PC-3 (cell line): ENCODE data around the gene CARD11. TPM values are rescaled to one million over a fixed set of nuclear protein-coding genes. Genes with fewer than 3 reads are reported as not detected.
A peak's percentile ranks its signal among the peaks of the same experiment; 100 is the strongest.

ENCODE experiments used
- ATAC-seq: fragments of 200-7000 bp; cut with Tn5 transposase; 2 replicates; pipeline ENCODE4 v1.9.1; 2020; ENCODE audit warnings: mild to moderate bottlenecking, moderate library complexity
- BruUV-seq: library from RNA; stranded (reverse); fragments of 400-500 nt; replicated peaks from 2 replicates; lab custom pipeline; 2021; lab: Mats Ljungman, UMichigan
- CTCF ChIA-PET: fragments of 300-600 bp; sonication (Branson Sonifier 250); formaldehyde crosslinking; loops from one replicate; lab custom pipeline; 2022; ENCODE audit warnings: antibody characterized with exemption; lab: Charles Lee
- POLR2A ChIA-PET: fragments of 300-600 bp; sonication (Branson Sonifier 250); formaldehyde crosslinking; loops from one replicate; lab custom pipeline; 2022; ENCODE audit warnings: antibody characterized with exemption; ENCODE audit not compliant: unreplicated experiment; lab: Charles Lee
- DNase-seq: peaks from one replicate; pipeline ENCODE4 v3.0.0-alpha.2; 2015
- H2AFZ ChIP-seq: fragments of 300-600 bp; sonication (generic); 2 replicates; pipeline ENCODE4 v1.6.0; 2016; ENCODE audit warnings: antibody characterized with exemption, low read length
- H3F3A ChIP-seq: fragments of 300-600 bp; sonication (generic); one replicate; pipeline ENCODE4 v1.6.0; 2017; ENCODE audit warnings: antibody characterized with exemption, low read length, control low read depth, mild to moderate bottlenecking; ENCODE audit not compliant: unreplicated experiment
- H3K27ac ChIP-seq: fragments of 300-600 bp; sonication (generic); 2 replicates; pipeline ENCODE4 v1.5.1; 2016; ENCODE audit warnings: mild to moderate bottlenecking, low read length
- H3K27me3 ChIP-seq: fragments of 300-600 bp; sonication (generic); 2 replicates; pipeline ENCODE4 v1.6.1; 2016; ENCODE audit warnings: low read length, mixed read lengths
- H3K36me3 ChIP-seq: fragments of 300-600 bp; sonication (generic); 2 replicates; pipeline ENCODE4 v1.6.1; 2016; ENCODE audit warnings: low read depth, mixed run types, low read length, mixed read lengths
- H3K4me1 ChIP-seq: fragments of 300-600 bp; sonication (generic); 2 replicates; pipeline ENCODE4 v1.5.1; 2016; ENCODE audit warnings: low read length; ENCODE audit not compliant: insufficient read depth
- H3K4me2 ChIP-seq: fragments of 300-600 bp; sonication (generic); 2 replicates; pipeline ENCODE4 v1.6.0; 2016; ENCODE audit warnings: low read length
- H3K4me3 ChIP-seq: fragments of 300-600 bp; sonication (generic); 2 replicates; pipeline ENCODE4 v1.5.1; 2016; ENCODE audit warnings: mild to moderate bottlenecking, low read length, mixed read lengths
- H3K79me2 ChIP-seq: fragments of 300-600 bp; sonication (generic); 2 replicates; pipeline ENCODE4 v1.6.1; 2017; ENCODE audit warnings: low read length, mixed read lengths
- H3K9ac ChIP-seq: fragments of 300-600 bp; sonication (generic); 2 replicates; pipeline ENCODE4 v1.6.0; 2016; ENCODE audit warnings: mild to moderate bottlenecking, low read length
- H3K9me2 ChIP-seq: fragments of 300-600 bp; sonication (generic); replicated peaks from 2 replicates; pipeline ENCODE4 v1.6.1; 2016; ENCODE audit warnings: mixed run types, low read length, mixed read lengths
- H3K9me3 ChIP-seq: fragments of 300-600 bp; sonication (generic); 2 replicates; pipeline ENCODE4 v1.6.1; 2016; ENCODE audit warnings: low read length, mixed read lengths
- H4K20me1 ChIP-seq: fragments of 300-600 bp; sonication (generic); 2 replicates; pipeline ENCODE4 v1.6.1; 2016; ENCODE audit warnings: low read length, mixed read lengths
- CTCF ChIP-seq: fragments of 300-600 bp; sonication (generic); conservative IDR thresholded peaks from 2 replicates; pipeline ENCODE4 v1.5.1; 2017; ENCODE audit warnings: antibody characterized with exemption, low read depth, mild to moderate bottlenecking, low read length
- EZH2 ChIP-seq: fragments of 300-600 bp; sonication (generic); IDR thresholded peaks from one replicate; pipeline ENCODE4 v1.6.1; 2017; ENCODE audit warnings: antibody characterized with exemption, mild to moderate bottlenecking, low read length; ENCODE audit not compliant: unreplicated experiment
- EZH2phosphoT487 ChIP-seq: fragments of 300-600 bp; sonication (generic); IDR thresholded peaks from 2 replicates; pipeline ENCODE4 v1.6.1; 2018; ENCODE audit warnings: mild to moderate bottlenecking, antibody characterized with exemption, low read length, borderline replicate concordance
- intact Hi-C: fragments of 100-400 bp; cut with micrococcal nuclease; formaldehyde crosslinking; loops from 2 replicates; pipeline ENCODE4 v1.9.0; 2023
- total RNA-seq: library from RNA; depleted of rRNA; stranded (reverse); fragments of >200 nt; gene quantifications from 2 replicates; pipeline ENCODE4 v1.2.3, GENCODE V29; 2014

Gene CARD11
- total RNA-seq, 1 experiment from 2014 or later, result not detected

DNA sequence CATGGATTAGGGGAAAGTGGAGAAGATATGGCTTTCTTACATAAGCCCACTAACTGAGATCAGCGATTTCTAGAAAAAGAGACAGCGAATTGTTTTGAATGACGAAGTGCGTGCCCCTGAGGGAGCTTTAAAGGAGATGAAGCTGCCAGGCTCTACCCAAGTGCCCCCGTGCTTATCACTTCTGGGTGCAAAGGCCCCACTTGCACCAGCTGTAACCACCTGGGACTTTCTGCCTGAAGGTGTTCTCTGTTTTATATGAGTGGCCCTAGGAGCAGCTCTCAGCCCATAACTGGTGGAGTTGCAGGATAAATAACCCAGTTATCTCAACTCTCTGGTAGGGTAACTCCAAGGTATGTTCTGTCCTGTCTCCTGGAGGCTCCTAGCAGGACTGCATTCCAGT lies 20.4 kb upstream of the CARD11 start:
- H3K36me3 ChIP-seq, result no peaks in the 10 kb centered on the region
- DNase-seq (no peak), ATAC-seq (no peak)
- peaks cover 5% of the 10 kb centered on the region; the same call in 1 of the 2 replicates for H3K27me3 ChIP-seq
- no peak overlapping the region for H2AFZ ChIP-seq
- no peaks in the 10 kb centered on the region for H3K9me3 ChIP-seq
- ChIA-PET CTCF (no interaction called here), POLR2A (no interaction called here)
- H3K79me2 ChIP-seq, result no peaks in the 10 kb centered on the region
- H3K27ac ChIP-seq, result no peak overlapping the region
- H3K9me2 ChIP-seq, result no peaks in the 10 kb centered on the region
- H4K20me1 ChIP-seq, result no peaks in the 10 kb centered on the region
- intact Hi-C loops, result no loop called here
- H3K4me3 ChIP-seq, result no peak overlapping the region
- H3F3A ChIP-seq, result no peaks in the 10 kb centered on the region
- no TSS peak for BruUV-seq
- H3K9ac ChIP-seq, result no peak overlapping the region
- H3K4me1 ChIP-seq, result no peaks in the 10 kb centered on the region
- no peak overlapping the region for H3K4me2 ChIP-seq
- TF ChIP-seq CTCF, result no peak
- no peak for TF ChIP-seq EZH2
- TF ChIP-seq EZH2phosphoT487, result no peak

GRCh38 chr7:3063016-3063753 lies 19.5 kb upstream of the CARD11 start:
- Histone ChIP-seq H3K79me2 (no peaks in the 10 kb centered on the region), H3K27ac (no peak overlapping the region), H3K9ac (no peak overlapping the region), H2AFZ (no peak overlapping the region), H3K36me3 (no peaks in the 10 kb centered on the region), H3F3A (no peaks in the 10 kb centered on the region), H3K9me3 (no peaks in the 10 kb centered on the region), H3K4me2 (no peak overlapping the region), H3K4me3 (no peak overlapping the region), H3K9me2 (no peaks in the 10 kb centered on the region), H3K27me3 (peaks cover 5% of the 10 kb centered on the region; the same call in 1 of the 2 replicates), H4K20me1 (no peaks in the 10 kb centered on the region), H3K4me1 (no peaks in the 10 kb centered on the region)
- BruUV-seq, result no TSS peak
- intact Hi-C loops, result no loop called here
- CTCF ChIA-PET, result no interaction called here
- peak; percentile 6 for DNase-seq
- POLR2A ChIA-PET, result no interaction called here
- TF ChIP-seq CTCF, result no peak
- TF ChIP-seq EZH2phosphoT487, result no peak
- TF ChIP-seq EZH2, result no peak
- ATAC-seq, result no peak

GRCh38 chr7:3057066-3057420 lies 13.4 kb upstream of the CARD11 start:
- ChIA-PET CTCF (no interaction called here), POLR2A (no interaction called here)
- Histone ChIP-seq H3K9me3 (no peaks in the 10 kb centered on the region), H3K27me3 (peaks cover 49% of the 10 kb centered on the region), H3K79me2 (no peaks in the 10 kb centered on the region), H3K4me1 (no peaks in the 10 kb centered on the region), H3K4me3 (peak overlapping the region; percentile 35; the same call in 1 of the 2 replicates), H3F3A (no peaks in the 10 kb centered on the region), H3K36me3 (no peaks in the 10 kb centered on the region), H2AFZ (peak overlapping the region; percentile 50; the same call in 1 of the 2 replicates), H4K20me1 (no peaks in the 10 kb centered on the region), H3K27ac (no peak overlapping the region), H3K4me2 (peak overlapping the region; percentile 47), H3K9ac (no peak overlapping the region), H3K9me2 (no peaks in the 10 kb centered on the region)
- DNase-seq, result no peak
- TF ChIP-seq EZH2phosphoT487 (no peak), CTCF (no peak), EZH2 (no peak)
- no peak for ATAC-seq
- intact Hi-C loops, result no loop called here
- BruUV-seq, result no TSS peak
